CD4-positive, alpha-beta T cell (primary cell): Measurements from ENCODE around the gene RAB28. TPM values are rescaled to one million over a fixed set of nuclear protein-coding genes. Genes with fewer than 3 reads are reported as not detected.

Experiments used
- ATAC-seq: fragments of 200-7000 bp; cut with Tn5 transposase; one replicate; pipeline ENCODE4 v1.10.0; 2022; ENCODE audit warnings: mild to moderate bottlenecking; ENCODE audit not compliant: poor library complexity
- CTCF ChIA-PET: fragments of 350-600 bp; sonication (Branson Sonifier 250); formaldehyde crosslinking; loops from one replicate; lab custom pipeline; 2021; ENCODE audit warnings: antibody characterized with exemption, inconsistent platforms; lab: Charles Lee
- POLR2A ChIA-PET: fragments of 350-600 bp; sonication (Branson Sonifier 250); formaldehyde crosslinking; loops from one replicate; lab custom pipeline; 2021; ENCODE audit warnings: antibody characterized with exemption, inconsistent platforms; lab: Charles Lee
- DNase-seq, 14 experiments: peaks; one replicate each; pipeline ENCODE4 v3.0.0-alpha.2; 2013 to 2020; ENCODE audit warnings: mixed read lengths in 2 of 14
- H3K27ac ChIP-seq, 2 donors: one replicate each; pipeline versions ENCODE4 v1.5.1 to v1.7.0; 2013; ENCODE audit warnings: low read length in 2 of 2, low read depth in 1 of 2, mild to moderate bottlenecking in 1 of 2
- H3K27me3 ChIP-seq, 2 experiments: 1 replicate in 1 of 2; 2 replicates in 1 of 2; pipeline versions ENCODE4 v1.6.1 to v1.7.0; 2013; ENCODE audit warnings: low read length in 2 of 2, control low read depth in 1 of 2, mild to moderate bottlenecking in 1 of 2, moderate library complexity in 1 of 2; ENCODE audit not compliant: insufficient read depth in 2 of 2, control insufficient read depth in 1 of 2
- H3K36me3 ChIP-seq: one replicate; pipeline ENCODE4 v1.6.1; 2013; ENCODE audit warnings: low read length, control low read depth; ENCODE audit not compliant: insufficient read depth
- H3K4me1 ChIP-seq: one replicate; pipeline ENCODE4 v1.6.1; 2013; ENCODE audit warnings: low read length, control low read depth; ENCODE audit not compliant: insufficient read depth
- H3K4me3 ChIP-seq: one replicate; pipeline ENCODE4 v1.5.1; 2013; ENCODE audit warnings: mild to moderate bottlenecking, low read length, moderate library complexity
- H3K9me3 ChIP-seq, 2 experiments: 1 replicate in 1 of 2; 2 replicates in 1 of 2; pipeline versions ENCODE4 v1.6.1 to v1.7.0; 2013; ENCODE audit warnings: low read length in 2 of 2, mild to moderate bottlenecking in 2 of 2, control low read depth in 1 of 2, moderate library complexity in 1 of 2; ENCODE audit not compliant: control insufficient read depth in 1 of 2, insufficient read depth in 1 of 2
- H3K27ac Mint-ChIP-seq: one replicate; pipeline ENCODE4 v1.8.0; 2020; ENCODE audit warnings: mixed read lengths
- H3K27me3 Mint-ChIP-seq: one replicate; pipeline ENCODE4 v1.8.0; 2021; ENCODE audit warnings: mixed read lengths
- H3K36me3 Mint-ChIP-seq: one replicate; pipeline ENCODE4 v1.8.0; 2021; ENCODE audit warnings: low read depth, mixed read lengths
- H3K4me1 Mint-ChIP-seq: one replicate; pipeline ENCODE4 v1.8.0; 2021; ENCODE audit warnings: low read depth, mixed read lengths
- H3K4me3 Mint-ChIP-seq: one replicate; pipeline ENCODE4 v1.8.0; 2020; ENCODE audit warnings: mild to moderate bottlenecking, mixed read lengths
- H3K9me3 Mint-ChIP-seq: one replicate; pipeline ENCODE4 v1.8.0; 2020; ENCODE audit warnings: mixed read lengths
- intact Hi-C, 2 experiments: fragments of 100-400 bp; cut with DNase I in 1 of 2; cut with micrococcal nuclease in 1 of 2; formaldehyde crosslinking; loops; one replicate each; pipeline versions ENCODE4 v1.15.1 to v1.9.0; 2023 to 2025; cut with DNase I, micrococcal nuclease
- total RNA-seq, 174 experiments: library from RNA in 2 of 174; stranded (reverse) in 2 of 174; gene quantifications; one replicate each; pipeline ENCODE4 v1.2.3 and lab custom pipeline; 2021 to 2026
- TF ChIP-seq, protein P1 (sequence below): fragments of 200-600 bp; IDR thresholded peaks from one replicate; pipeline ENCODE4 v1.8.0; 2022; ENCODE audit warnings: antibody characterized with exemption, mild to moderate bottlenecking

Gene RAB28
- total RNA-seq, 2 experiments from 2014 or later: 3.9 to 4.2 TPM

DNA sequence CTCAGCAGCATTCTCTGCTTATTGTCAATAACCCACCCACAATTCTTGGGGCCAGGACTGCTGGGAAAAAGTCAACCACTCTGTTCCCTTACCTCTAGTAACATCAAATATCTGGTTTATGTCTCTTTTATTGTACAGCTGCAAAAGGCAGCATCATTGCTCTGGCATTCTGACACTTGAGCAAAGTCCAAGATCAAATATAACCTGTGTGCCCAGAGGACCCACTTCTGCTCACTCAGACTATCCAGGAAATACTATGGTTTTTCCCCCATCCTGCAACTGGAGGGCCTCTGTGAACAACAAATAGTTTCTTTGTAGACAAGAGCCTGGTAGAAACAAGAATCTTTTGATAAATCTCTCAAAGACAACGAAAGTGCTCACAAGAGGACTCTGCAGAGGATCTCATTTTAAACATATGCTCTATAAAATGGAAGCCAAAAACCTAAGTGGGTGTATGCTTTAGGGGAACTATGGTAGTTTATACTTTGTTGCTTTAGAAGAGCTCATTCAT, 154.7 kb downstream of the RAB28 start:
- Mint-ChIP-seq H3K36me3 (peaks cover 37% of the 10 kb centered on the region), H3K9me3 (peaks cover 3% of the 10 kb centered on the region), H3K4me1 (no peaks in the 10 kb centered on the region), H3K4me3 (no peak overlapping the region), H3K27me3 (no peaks in the 10 kb centered on the region), H3K27ac (no peak overlapping the region)
- Histone ChIP-seq H3K27me3 (no peaks in the 10 kb centered on the region), H3K9me3 (no peaks in the 10 kb centered on the region), H3K4me3 (no peak overlapping the region), H3K27ac (no peak overlapping the region), H3K4me1 (no peaks in the 10 kb centered on the region), H3K36me3 (no peaks in the 10 kb centered on the region)
- POLR2A ChIA-PET: no interaction called here
- intact Hi-C loops: no loop called here
- TF ChIP-seq, protein P1, sequence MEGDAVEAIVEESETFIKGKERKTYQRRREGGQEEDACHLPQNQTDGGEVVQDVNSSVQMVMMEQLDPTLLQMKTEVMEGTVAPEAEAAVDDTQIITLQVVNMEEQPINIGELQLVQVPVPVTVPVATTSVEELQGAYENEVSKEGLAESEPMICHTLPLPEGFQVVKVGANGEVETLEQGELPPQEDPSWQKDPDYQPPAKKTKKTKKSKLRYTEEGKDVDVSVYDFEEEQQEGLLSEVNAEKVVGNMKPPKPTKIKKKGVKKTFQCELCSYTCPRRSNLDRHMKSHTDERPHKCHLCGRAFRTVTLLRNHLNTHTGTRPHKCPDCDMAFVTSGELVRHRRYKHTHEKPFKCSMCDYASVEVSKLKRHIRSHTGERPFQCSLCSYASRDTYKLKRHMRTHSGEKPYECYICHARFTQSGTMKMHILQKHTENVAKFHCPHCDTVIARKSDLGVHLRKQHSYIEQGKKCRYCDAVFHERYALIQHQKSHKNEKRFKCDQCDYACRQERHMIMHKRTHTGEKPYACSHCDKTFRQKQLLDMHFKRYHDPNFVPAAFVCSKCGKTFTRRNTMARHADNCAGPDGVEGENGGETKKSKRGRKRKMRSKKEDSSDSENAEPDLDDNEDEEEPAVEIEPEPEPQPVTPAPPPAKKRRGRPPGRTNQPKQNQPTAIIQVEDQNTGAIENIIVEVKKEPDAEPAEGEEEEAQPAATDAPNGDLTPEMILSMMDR: no peak
- DNase-seq (no peak), ATAC-seq (no peak)
- CTCF ChIA-PET: no interaction called here

GRCh38 chr4:13328591-13328990, 155.5 kb downstream of the RAB28 start:
- no peak overlapping the region for H3K4me3 ChIP-seq
- Mint-ChIP-seq H3K4me1 (no peaks in the 10 kb centered on the region), H3K4me3 (no peak overlapping the region), H3K36me3 (peaks cover 41% of the 10 kb centered on the region), H3K27me3 (no peaks in the 10 kb centered on the region), H3K27ac (no peak overlapping the region), H3K9me3 (peaks cover 3% of the 10 kb centered on the region)
- H3K36me3 ChIP-seq: no peaks in the 10 kb centered on the region
- no peak for ATAC-seq
- H3K27me3 ChIP-seq: no peaks in the 10 kb centered on the region
- TF ChIP-seq, protein P1: no peak
- no peak for DNase-seq
- intact Hi-C loops: no loop called here
- H3K4me1 ChIP-seq: no peaks in the 10 kb centered on the region
- ChIA-PET POLR2A (no interaction called here), CTCF (no interaction called here)
- no peaks in the 10 kb centered on the region for H3K9me3 ChIP-seq
- H3K27ac ChIP-seq: no peak overlapping the region

DNA sequence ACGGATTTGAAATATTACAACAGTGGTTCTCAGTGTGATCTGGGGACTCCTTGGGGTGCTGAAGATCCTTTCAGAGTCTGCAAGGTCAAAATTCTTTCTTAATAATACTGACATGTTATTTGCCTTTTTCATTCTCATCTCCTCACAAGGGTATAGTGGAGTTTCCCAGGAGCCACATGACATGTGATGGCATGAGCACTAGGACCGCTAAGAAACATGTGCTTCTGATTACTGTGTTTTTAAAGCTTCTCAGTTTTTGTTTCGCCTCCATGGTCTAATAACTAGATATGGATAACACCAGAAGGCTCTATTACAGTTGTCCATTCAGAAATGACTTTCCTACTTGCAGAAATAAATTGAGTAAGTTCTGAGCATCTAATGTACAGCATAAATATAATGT, 156.1 kb downstream of the RAB28 start:
- Mint-ChIP-seq H3K9me3 (peaks cover 3% of the 10 kb centered on the region), H3K27ac (no peak overlapping the region), H3K36me3 (peaks cover 36% of the 10 kb centered on the region), H3K4me1 (no peaks in the 10 kb centered on the region), H3K27me3 (no peaks in the 10 kb centered on the region), H3K4me3 (no peak overlapping the region)
- Histone ChIP-seq H3K27me3 (no peaks in the 10 kb centered on the region), H3K27ac (no peak overlapping the region), H3K36me3 (peaks cover under 1% of the 10 kb centered on the region), H3K9me3 (no peaks in the 10 kb centered on the region), H3K4me3 (no peak overlapping the region), H3K4me1 (no peaks in the 10 kb centered on the region)
- POLR2A ChIA-PET: no interaction called here
- DNase-seq (no peak), ATAC-seq (no peak)
- CTCF ChIA-PET: no interaction called here
- intact Hi-C loops: no loop called here
- TF ChIP-seq, protein P1: no peak
